ENCODE data around the gene UROS.

UROS gene

GRCh38 chr10:125811251-125811650, 11.8 kb downstream of the UROS start:
- peaks cover 7% of the 10 kb centered on the region for H3K36me3 Mint-ChIP-seq
- H3K4me1 Mint-ChIP-seq: no peaks in the 10 kb centered on the region
- no peaks in the 10 kb centered on the region for H3K9me3 Mint-ChIP-seq
- no peaks in the 10 kb centered on the region for H3K27me3 Mint-ChIP-seq
- no peak overlapping the region for H3K27ac Mint-ChIP-seq
- no peak overlapping the region for H3K4me3 Mint-ChIP-seq

GRCh38 chr10:125808047-125808446, 15.0 kb downstream of the UROS start:
- no peaks in the 10 kb centered on the region for H3K4me1 Mint-ChIP-seq
- no peaks in the 10 kb centered on the region for H3K27me3 Mint-ChIP-seq
- no peaks in the 10 kb centered on the region for H3K9me3 Mint-ChIP-seq
- H3K36me3 Mint-ChIP-seq: peaks cover 5% of the 10 kb centered on the region
- no peak overlapping the region for H3K4me3 Mint-ChIP-seq
- H3K27ac Mint-ChIP-seq: no peak overlapping the region

- no peaks in the 10 kb centered on the region for H3K9me3 Mint-ChIP-seq
- H3K27ac Mint-ChIP-seq: no peak overlapping the region
- H3K36me3 Mint-ChIP-seq: peaks cover 4% of the 10 kb centered on the region
- H3K4me1 Mint-ChIP-seq: no peaks in the 10 kb centered on the region
- H3K4me3 Mint-ChIP-seq: no peak overlapping the region
- no peaks in the 10 kb centered on the region for H3K27me3 Mint-ChIP-seq
Observed at GRCh38 chr10:125802739-125803138, 20.3 kb downstream of the UROS start.

GRCh38 chr10:125802131-125802530, 20.9 kb downstream of the UROS start:
- Mint-ChIP-seq H3K4me1 (no peaks in the 10 kb centered on the region), H3K27ac (no peak overlapping the region), H3K4me3 (no peak overlapping the region), H3K27me3 (no peaks in the 10 kb centered on the region), H3K36me3 (peaks cover 4% of the 10 kb centered on the region), H3K9me3 (no peaks in the 10 kb centered on the region)

GRCh38 chr10:125801574-125801973, 21.5 kb downstream of the UROS start:
- H3K4me1 Mint-ChIP-seq: no peaks in the 10 kb centered on the region
- H3K27me3 Mint-ChIP-seq: no peaks in the 10 kb centered on the region
- H3K4me3 Mint-ChIP-seq: no peak overlapping the region
- no peak overlapping the region for H3K27ac Mint-ChIP-seq
- H3K36me3 Mint-ChIP-seq: peaks cover 4% of the 10 kb centered on the region
- H3K9me3 Mint-ChIP-seq: no peaks in the 10 kb centered on the region

GRCh38 chr10:125799451-125800182, 23.4 kb downstream of the UROS start:
- H3K4me1 Mint-ChIP-seq: no peaks in the 10 kb centered on the region
- H3K4me3 Mint-ChIP-seq: no peak overlapping the region
- peaks cover 4% of the 10 kb centered on the region for H3K36me3 Mint-ChIP-seq
- H3K27ac Mint-ChIP-seq: no peak overlapping the region
- no peaks in the 10 kb centered on the region for H3K27me3 Mint-ChIP-seq
- H3K9me3 Mint-ChIP-seq: no peaks in the 10 kb centered on the region

- no peaks in the 10 kb centered on the region for H3K4me1 Mint-ChIP-seq
Observed at GRCh38 chr10:125797994-125798662, 24.9 kb downstream of the UROS start.

GRCh38 chr10:125797424-125797823, 25.6 kb downstream of the UROS start:
- H3K9me3 Mint-ChIP-seq: no peaks in the 10 kb centered on the region
- peaks cover 1% of the 10 kb centered on the region for H3K36me3 Mint-ChIP-seq
- H3K27ac Mint-ChIP-seq: peak overlapping the region; percentile 2
- H3K27me3 Mint-ChIP-seq: no peaks in the 10 kb centered on the region
- H3K4me3 Mint-ChIP-seq: no peak overlapping the region
- no peaks in the 10 kb centered on the region for H3K4me1 Mint-ChIP-seq

More at GRCh38 chr10:125797994-125798662, 24.9 kb downstream of the UROS start:
- peaks cover 1% of the 10 kb centered on the region for H3K36me3 Mint-ChIP-seq
- no peaks in the 10 kb centered on the region for H3K27me3 Mint-ChIP-seq
- no peaks in the 10 kb centered on the region for H3K9me3 Mint-ChIP-seq
- no peak overlapping the region for H3K4me3 Mint-ChIP-seq
- H3K27ac Mint-ChIP-seq: no peak overlapping the region

- H3K36me3 Mint-ChIP-seq: peaks cover 1% of the 10 kb centered on the region
- no peak overlapping the region for H3K27ac Mint-ChIP-seq
- H3K4me3 Mint-ChIP-seq: no peak overlapping the region
- H3K9me3 Mint-ChIP-seq: no peaks in the 10 kb centered on the region
- H3K4me1 Mint-ChIP-seq: no peaks in the 10 kb centered on the region
- H3K27me3 Mint-ChIP-seq: no peaks in the 10 kb centered on the region
Observed at GRCh38 chr10:125795637-125796190, 27.3 kb downstream of the UROS start.

GRCh38 chr10:125795128-125795527, 27.9 kb downstream of the UROS start:
- peaks cover 1% of the 10 kb centered on the region for H3K36me3 Mint-ChIP-seq
- no peak overlapping the region for H3K4me3 Mint-ChIP-seq
- H3K27me3 Mint-ChIP-seq: no peaks in the 10 kb centered on the region
- H3K4me1 Mint-ChIP-seq: no peaks in the 10 kb centered on the region
- no peaks in the 10 kb centered on the region for H3K9me3 Mint-ChIP-seq
- no peak overlapping the region for H3K27ac Mint-ChIP-seq

GRCh38 chr10:125792342-125793300, 30.4 kb downstream of the UROS start:
- peaks cover 11% of the 10 kb centered on the region for H3K4me1 Mint-ChIP-seq
- H3K27ac Mint-ChIP-seq: no peak overlapping the region
- no peaks in the 10 kb centered on the region for H3K27me3 Mint-ChIP-seq
- no peaks in the 10 kb centered on the region for H3K9me3 Mint-ChIP-seq
- no peaks in the 10 kb centered on the region for H3K36me3 Mint-ChIP-seq
- H3K4me3 Mint-ChIP-seq: no peak overlapping the region

GRCh38 chr10:125788156-125789034, 34.7 kb downstream of the UROS start:
- Mint-ChIP-seq H3K27ac (no peak overlapping the region), H3K9me3 (no peaks in the 10 kb centered on the region), H3K36me3 (peaks cover 6% of the 10 kb centered on the region), H3K27me3 (no peaks in the 10 kb centered on the region), H3K4me1 (peaks cover 12% of the 10 kb centered on the region), H3K4me3 (no peak overlapping the region)

GRCh38 chr10:125785791-125786190, 37.3 kb downstream of the UROS start:
- no peak overlapping the region for H3K27ac Mint-ChIP-seq
- peaks cover 6% of the 10 kb centered on the region for H3K36me3 Mint-ChIP-seq
- no peaks in the 10 kb centered on the region for H3K27me3 Mint-ChIP-seq
- no peak overlapping the region for H3K4me3 Mint-ChIP-seq
- H3K4me1 Mint-ChIP-seq: peaks cover 12% of the 10 kb centered on the region
- no peaks in the 10 kb centered on the region for H3K9me3 Mint-ChIP-seq

GRCh38 chr10:125783957-125784356, 39.1 kb downstream of the UROS start:
- Mint-ChIP-seq H3K27ac (no peak overlapping the region), H3K9me3 (no peaks in the 10 kb centered on the region), H3K27me3 (no peaks in the 10 kb centered on the region), H3K36me3 (peaks cover 7% of the 10 kb centered on the region), H3K4me3 (no peak overlapping the region), H3K4me1 (peaks cover 12% of the 10 kb centered on the region)

GRCh38 chr10:125783408-125783807, 39.6 kb downstream of the UROS start:
- Mint-ChIP-seq H3K27ac (peak overlapping the region; percentile 35), H3K36me3 (peaks cover 7% of the 10 kb centered on the region), H3K27me3 (no peaks in the 10 kb centered on the region), H3K9me3 (no peaks in the 10 kb centered on the region), H3K4me3 (no peak overlapping the region), H3K4me1 (peaks cover 8% of the 10 kb centered on the region)
